H1 (cell line): ENCODE results near the gene EMC10. TPM values are rescaled to one million over a fixed set of nuclear protein-coding genes. Genes with fewer than 3 reads are reported as not detected.

Experiments
- CTCF ChIA-PET: fragments of 300-600 bp; sonication (Branson Sonifier 250); formaldehyde crosslinking; loops from one replicate; lab custom pipeline; 2021; ENCODE audit not compliant: partially characterized antibody; lab: Charles Lee
- POLR2A ChIA-PET: fragments of 300-600 bp; sonication (Branson Sonifier 250); formaldehyde crosslinking; loops from one replicate; lab custom pipeline; 2021; ENCODE audit warnings: inconsistent platforms; ENCODE audit not compliant: partially characterized antibody; lab: Charles Lee
- DNase-seq, 2 experiments: peaks; one replicate each; pipeline versions ENCODE4 v3.0.0 to v3.0.0-alpha.2; 2010 to 2022; ENCODE audit warnings: low spot score in 2 of 2, low read depth in 1 of 2, mixed read lengths in 1 of 2
- FAIRE-seq: peaks from 2 replicates; lab custom pipeline; 2011; peaks lifted over from hg19 to GRCh38; lab: Jason Lieb, UNC
- H2AFZ ChIP-seq: 2 replicates; pipeline ENCODE4 v1.8.1; 2012; ENCODE audit warnings: low read length, inconsistent platforms
- H2AK5ac ChIP-seq: 2 replicates; pipeline ENCODE4 v1.6.1; 2013; ENCODE audit warnings: low read depth, low read length
- H2BK120ac ChIP-seq: replicated peaks from 2 replicates; pipeline ENCODE3; 2013; ENCODE audit warnings: low read depth, low read length, inconsistent platforms
- H2BK12ac ChIP-seq: 2 replicates; pipeline ENCODE4 v1.6.1; 2013; ENCODE audit warnings: low read depth, low read length
- H2BK15ac ChIP-seq: 2 replicates; pipeline ENCODE4 v1.6.1; 2013; ENCODE audit warnings: low read length
- H2BK20ac ChIP-seq: 2 replicates; pipeline ENCODE4 v1.6.1; 2013; ENCODE audit warnings: low read length
- H2BK5ac ChIP-seq: 2 replicates; pipeline ENCODE4 v1.6.1; 2013; ENCODE audit warnings: low read depth, low read length
- H3K14ac ChIP-seq: 2 replicates; pipeline ENCODE4 v1.6.1; 2013; ENCODE audit warnings: inconsistent platforms; ENCODE audit not compliant: insufficient read length
- H3K18ac ChIP-seq: 2 replicates; pipeline ENCODE4 v1.6.1; 2013; ENCODE audit warnings: low read length; ENCODE audit errors: extremely low read depth
- H3K23ac ChIP-seq: 2 replicates; pipeline ENCODE4 v1.6.1; 2013; ENCODE audit warnings: inconsistent platforms; ENCODE audit not compliant: insufficient read length
- H3K23me2 ChIP-seq: 2 replicates; pipeline ENCODE4 v1.6.1; 2013; ENCODE audit warnings: low read depth, low read length
- H3K27ac ChIP-seq: 2 replicates; pipeline ENCODE4 v1.6.1; 2011; ENCODE audit warnings: low read depth, low read length, inconsistent platforms
- H3K27me3 ChIP-seq, 4 experiments: replicated peaks in 1 of 4; 1 replicate in 1 of 4; 2 replicates in 3 of 4; pipeline versions ENCODE4 v1.6.1 to v1.8.1; 2011 to 2013; ENCODE audit warnings: low read length in 3 of 4, mild to moderate bottlenecking in 3 of 4, inconsistent platforms in 2 of 4, mixed read lengths in 2 of 4, moderate library complexity in 1 of 4; ENCODE audit not compliant: control insufficient read depth in 3 of 4, insufficient read depth in 3 of 4; ENCODE audit errors: extremely low read depth in 1 of 4
- H3K36me3 ChIP-seq, 4 experiments: 2 replicates each; pipeline versions ENCODE4 v1.6.1 to v1.8.1; 2011 to 2013; ENCODE audit warnings: mild to moderate bottlenecking in 4 of 4, low read length in 3 of 4, moderate library complexity in 2 of 4, control low read depth in 1 of 4, inconsistent platforms in 1 of 4; ENCODE audit not compliant: insufficient read depth in 4 of 4, control insufficient read depth in 2 of 4
- H3K4ac ChIP-seq: replicated peaks from 2 replicates; pipeline ENCODE3; 2013; ENCODE audit warnings: low read length, low read depth, mixed read lengths, inconsistent platforms; ENCODE audit not compliant: insufficient read length
- H3K4me1 ChIP-seq, 4 experiments: replicated peaks in 1 of 4; 1 replicate in 1 of 4; 2 replicates in 3 of 4; pipeline versions ENCODE4 v1.6.1 to v1.8.1; 2011 to 2013; ENCODE audit warnings: low read length in 3 of 4, inconsistent platforms in 2 of 4, mixed read lengths in 1 of 4; ENCODE audit not compliant: insufficient read depth in 4 of 4, control insufficient read depth in 3 of 4
- H3K4me2 ChIP-seq, 2 experiments: 2 replicates each; pipeline versions ENCODE4 v1.6.1 to v1.8.1; 2011 to 2013; ENCODE audit warnings: low read depth in 2 of 2, low read length in 2 of 2, control low read depth in 1 of 2, inconsistent platforms in 1 of 2, mild to moderate bottlenecking in 1 of 2; ENCODE audit not compliant: insufficient read depth in 1 of 2
- H3K4me3 ChIP-seq, 4 experiments: fragments of 200-600, 300-600 bp in 1 of 4; sonication (generic), shearing (Covaris generic), sonication (Bioruptor Twin) in 1 of 4; 2 replicates each; pipeline versions ENCODE4 v1.5.1 to v1.8.1; 2011 to 2016; ENCODE audit warnings: low read length in 4 of 4, low read depth in 3 of 4, control low read depth in 2 of 4, inconsistent platforms in 2 of 4, mild to moderate bottlenecking in 2 of 4, mixed read lengths in 1 of 4, moderate library complexity in 1 of 4; ENCODE audit not compliant: insufficient read depth in 2 of 4; ENCODE audit errors: extremely low read depth in 1 of 4
- H3K56ac ChIP-seq: replicated peaks from 2 replicates; pipeline ENCODE3; 2013; ENCODE audit warnings: low read depth, mild to moderate bottlenecking, mixed read lengths, low read length, inconsistent platforms; ENCODE audit not compliant: insufficient read length
- H3K79me1 ChIP-seq: 2 replicates; pipeline ENCODE4 v1.6.1; 2013; ENCODE audit warnings: low read depth, low read length, control low read depth
- H3K79me2 ChIP-seq, 2 experiments: 2 replicates each; pipeline versions ENCODE4 v1.6.1 to v1.8.1; 2012 to 2013; ENCODE audit warnings: low read length in 2 of 2, mild to moderate bottlenecking in 2 of 2, inconsistent platforms in 1 of 2; ENCODE audit not compliant: insufficient read depth in 2 of 2, control insufficient read depth in 1 of 2
- H3K9ac ChIP-seq, 4 experiments: replicated peaks in 1 of 4; 1 replicate in 1 of 4; 2 replicates in 3 of 4; pipeline versions ENCODE4 v1.6.1 to v1.8.1; 2011 to 2013; ENCODE audit warnings: low read depth in 3 of 4, low read length in 3 of 4, control low read depth in 2 of 4, mild to moderate bottlenecking in 2 of 4, moderate library complexity in 2 of 4, inconsistent platforms in 1 of 4; ENCODE audit errors: extremely low read depth in 1 of 4
- H3K9me3 ChIP-seq, 2 experiments: 2 replicates each; pipeline versions ENCODE4 v1.6.1 to v1.8.1; 2012 to 2013; ENCODE audit warnings: mild to moderate bottlenecking in 2 of 2, moderate library complexity in 2 of 2, control low read depth in 1 of 2, inconsistent platforms in 1 of 2, low read depth in 1 of 2, low read length in 1 of 2, mixed read lengths in 1 of 2; ENCODE audit not compliant: insufficient read depth in 2 of 2
- H4K20me1 ChIP-seq, 2 experiments: replicated peaks in 1 of 2; 2 replicates each; pipeline versions ENCODE3 to v1.8.1; 2011 to 2013; ENCODE audit warnings: inconsistent platforms in 2 of 2, low read length in 2 of 2, mild to moderate bottlenecking in 1 of 2; ENCODE audit not compliant: insufficient read depth in 2 of 2, control insufficient read depth in 1 of 2
- H4K5ac ChIP-seq: 2 replicates; pipeline ENCODE4 v1.6.1; 2013; ENCODE audit warnings: low read length, low read depth, mixed read lengths, inconsistent platforms; ENCODE audit not compliant: insufficient read length
- H4K8ac ChIP-seq: 2 replicates; pipeline ENCODE4 v1.8.0; 2013; ENCODE audit warnings: mild to moderate bottlenecking, moderate library complexity, low read length, inconsistent platforms; ENCODE audit not compliant: insufficient read depth; ENCODE audit errors: extremely low read depth
- H4K91ac ChIP-seq: replicated peaks from 2 replicates; pipeline ENCODE3; 2013; ENCODE audit warnings: low read length, mixed read lengths, inconsistent platforms; ENCODE audit not compliant: insufficient read length
- CBX5 ChIP-seq: fragments of 300-800, 300-1000 bp; sonication (generic); IDR thresholded peaks from 2 replicates; pipeline ENCODE4 v1.7.1; 2016; ENCODE audit warnings: antibody characterized with exemption, low read length, low read depth
- CHD2 ChIP-seq: IDR thresholded peaks from 2 replicates; pipeline ENCODE4 v1.6.1; 2012; ENCODE audit warnings: low read length, improper control_type of control experiment
- CTBP2 ChIP-seq: IDR thresholded peaks from 2 replicates; pipeline ENCODE4 v1.7.0; 2011; ENCODE audit warnings: borderline replicate concordance, mild to moderate bottlenecking, moderate library complexity, mixed read lengths, low read length; ENCODE audit not compliant: insufficient read depth, insufficient read length
- HDAC6 ChIP-seq: IDR thresholded peaks from one replicate; pipeline ENCODE4 v1.7.1; 2012; ENCODE audit warnings: low read depth, mild to moderate bottlenecking, inconsistent platforms, low read length, moderate library complexity
- JUN ChIP-seq: IDR thresholded peaks from 2 replicates; pipeline ENCODE4 v1.6.1; 2011; ENCODE audit warnings: low read depth, mild to moderate bottlenecking, improper control_type of control experiment, low read length
- NRF1 ChIP-seq: IDR thresholded peaks from 2 replicates; pipeline ENCODE4 v1.6.1; 2011; ENCODE audit warnings: mild to moderate bottlenecking, low read depth, low read length, improper control_type of control experiment
- RXRA ChIP-seq: IDR thresholded peaks from 2 replicates; pipeline ENCODE4 v1.6.1; 2011; ENCODE audit warnings: low read depth, mild to moderate bottlenecking, low read length, moderate library complexity; ENCODE audit not compliant: insufficient read depth
- TCF12 ChIP-seq: IDR thresholded peaks from 2 replicates; pipeline ENCODE4 v1.6.1; 2011; ENCODE audit warnings: low read depth, mild to moderate bottlenecking, low read length
- WGBS, 2 experiments: shearing (Covaris generic) in 1 of 2; methylation state at CpG; one replicate each; pipeline versions ENCODE4 v1.1.6 to v1.1.7; 2013 to 2015; ENCODE audit warnings: low lambda C conversion rate in 2 of 2, mixed read lengths in 2 of 2, inconsistent platforms in 1 of 2, low coverage in 1 of 2, missing lambda C conversion rate in 1 of 2; ENCODE audit not compliant: insufficient replicate concordance in 2 of 2, insufficient coverage in 1 of 2, insufficient read length in 1 of 2; ENCODE audit errors: extremely low coverage in 1 of 2, missing lambda C conversion rate in 1 of 2; 5-methylcytosine and 5-hydroxymethylcytosine counted together
- polyA plus RNA-seq, 7 experiments: library from polyadenylated mRNA; depleted of rRNA in 3 of 7; stranded (reverse) in 5 of 7; unstranded in 2 of 7; fragments of >200 nt in 5 of 7; fragments of 200-250 nt in 2 of 7; gene quantifications; 1 replicate in 5 of 7; 2 replicates in 1 of 7; 4 replicates in 1 of 7; pipeline versions ENCODE4 v1.2.1 to v1.2.3, GENCODE V29; 2011 to 2013; ENCODE audit warnings: missing spikeins in 2 of 7, mixed read lengths in 2 of 7
- total RNA-seq: library from RNA; stranded (reverse); fragmentation: NEBNext Ultra II Directional; extraction: Animal tissue kit (Norgen Biotek cat#: 25700); gene quantifications from 2 replicates; pipeline ENCODE4 v1.2.1, GENCODE V29; 2021
- TF ChIP-seq, protein P1 (sequence below): IDR thresholded peaks from 2 replicates; pipeline ENCODE4 v1.6.1; 2011; ENCODE audit warnings: low read length, improper control_type of control experiment

The EMC10 gene
- total and polyA plus RNA-seq, 2 of the 8 experiments (the other 6 are each of a cell fraction or from before 2014, with no cell fraction given), result 77.6 to 103 TPM

GRCh38 chr19:50433201-50434180 lies 42.8 kb upstream of the EMC10 start:
- Histone ChIP-seq H2BK5ac (peak overlapping the region; percentile 71; the same call in 1 of the 2 replicates), H2BK120ac (no peak overlapping the region), H3K36me3 (no peaks in the 10 kb centered on the region), H3K14ac (no peak overlapping the region), H3K23me2 (peaks cover 3% of the 10 kb centered on the region; the same call in 1 of the 2 replicates), H3K4ac (no peak overlapping the region), H2BK20ac (peak overlapping the region; percentile 90; the same call in 1 of the 2 replicates), H3K9ac (no peak overlapping the region; a peak in 1 of 7 replicates), H2BK12ac (peak overlapping the region; percentile 27; the same call in 1 of the 2 replicates), H3K56ac (no peak overlapping the region), H3K4me2 (peak overlapping the region; percentile 70 to 83; a peak in 3 of 4 replicates), H3K79me2 (no peaks in the 10 kb centered on the region), H3K23ac (no peak overlapping the region), H4K91ac (peak overlapping the region; percentile 68), H3K79me1 (no peaks in the 10 kb centered on the region), H3K4me3 (peak overlapping the region in 1 of 4 experiments; percentile 74; a peak in 3 of 8 replicates), H4K20me1 (no peaks in the 10 kb centered on the region), H3K4me1 (peaks cover 2 to 14% (median 11%) of the 10 kb centered on the region in 4 experiments), H4K8ac (no peak overlapping the region), H3K27me3 (peaks cover 0 to 16% (median 6%) of the 10 kb centered on the region in 4 experiments; a peak in 4 of 7 replicates), H2AFZ (peak overlapping the region; percentile 14; the same call in 1 of the 2 replicates), H2BK15ac (peak overlapping the region; percentile 72; the same call in 1 of the 2 replicates), H4K5ac (no peak overlapping the region), H3K18ac (peak overlapping the region; percentile 95), H3K27ac (no peak overlapping the region), H3K9me3 (no peaks in the 10 kb centered on the region), H2AK5ac (peak overlapping the region; percentile 83; the same call in 1 of the 2 replicates)
- FAIRE-seq, result no peak
- CTCF ChIA-PET, result interaction anchor here (1.2 kb wide), 1 partner anchor 103 kb away, joined by 3 read pairs; no protein-coding TSS in a partner anchor
- 86% methylated on average over 19 of the region's 19 CpGs; no CpG with 5 or more reads in 1 of the 2 experiments for WGBS, 2 experiments
- no peak for DNase-seq
- POLR2A ChIA-PET, result interaction anchor here (0.7 to 2.0 kb wide), 4 partner anchors 12 to 49 kb away, joined by 3 to 8 read pairs (median 4); partner anchors contain the start of genes POLD1 and SPIB
- TF ChIP-seq CBX5, result no peak
- TF ChIP-seq NRF1, result no peak
- TF ChIP-seq RXRA, result no peak
- TF ChIP-seq CTBP2, result no peak
- TF ChIP-seq TCF12, result no peak
- TF ChIP-seq, protein P1, sequence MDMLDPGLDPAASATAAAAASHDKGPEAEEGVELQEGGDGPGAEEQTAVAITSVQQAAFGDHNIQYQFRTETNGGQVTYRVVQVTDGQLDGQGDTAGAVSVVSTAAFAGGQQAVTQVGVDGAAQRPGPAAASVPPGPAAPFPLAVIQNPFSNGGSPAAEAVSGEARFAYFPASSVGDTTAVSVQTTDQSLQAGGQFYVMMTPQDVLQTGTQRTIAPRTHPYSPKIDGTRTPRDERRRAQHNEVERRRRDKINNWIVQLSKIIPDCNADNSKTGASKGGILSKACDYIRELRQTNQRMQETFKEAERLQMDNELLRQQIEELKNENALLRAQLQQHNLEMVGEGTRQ, result no peak
- TF ChIP-seq JUN, result no peak
- no peak for TF ChIP-seq HDAC6
- TF ChIP-seq CHD2, result no peak
